Mucosa of descending colon (tissue), 3 donors: Measurements from ENCODE around the gene MYO18A. TPM values are rescaled to one million over a fixed set of nuclear protein-coding genes. Genes with fewer than 3 reads are reported as not detected.

ENCODE experiments used
- ATAC-seq: fragments of 200-7000 bp; cut with Tn5 transposase; one replicate; pipeline ENCODE4 v1.9.1; 2020; ENCODE audit warnings: mild to moderate bottlenecking, moderate library complexity
- DNase-seq, 3 donors: peaks; one replicate each; pipeline ENCODE4 v3.0.0-alpha.2; 2020
- H3K36me3 ChIP-seq: fragments of 200-600 bp; one replicate; pipeline ENCODE4 v1.8.0; 2021; ENCODE audit warnings: low read depth, mild to moderate bottlenecking
- H3K4me1 ChIP-seq: fragments of 200-600 bp; one replicate; pipeline ENCODE4 v1.8.0; 2021; ENCODE audit warnings: low read depth, mild to moderate bottlenecking
- H3K4me3 ChIP-seq: fragments of 200-600 bp; one replicate; pipeline ENCODE4 v1.8.0; 2021; ENCODE audit warnings: mild to moderate bottlenecking
- H3K9me3 ChIP-seq: fragments of 200-600 bp; one replicate; pipeline ENCODE4 v1.8.0; 2021; ENCODE audit warnings: mild to moderate bottlenecking
- CTCF ChIP-seq: fragments of 200-600 bp; IDR thresholded peaks from one replicate; pipeline ENCODE4 v1.8.0; 2022; ENCODE audit warnings: antibody characterized with exemption, mild to moderate bottlenecking
- intact Hi-C, 2 donors: fragments of 100-400 bp; cut with DNase I in 1 of 2; cut with micrococcal nuclease in 1 of 2; formaldehyde crosslinking; loops; one replicate each; pipeline versions ENCODE4 v1.11.0 to v1.11.1; 2022; cut with DNase I, micrococcal nuclease
- total RNA-seq, 3 donors: library from RNA; stranded (reverse); fragmentation: NEBNext Ultra II Directional in 2 of 3; extraction: Animal tissue kit (Norgen Biotek cat#: 25700) in 2 of 3; gene quantifications; one replicate each; pipeline versions ENCODE4 v1.2.1 to v1.2.4, GENCODE V29; 2021 to 2023
- donor health status: DM: no; HTN: no; CAD: no; lungs with moderate emphysema.
- donor health status: DM: no; HTN: no; CAD: no.
- donor health status: DM: no; HTN: yes; CAD: no.

The MYO18A gene
- total RNA-seq, 3 donors from 2014 or later: 84.9 to 111 (median 93.3) TPM

- no peaks in the 10 kb centered on the region for H3K9me3 ChIP-seq
- no peaks in the 10 kb centered on the region for H3K4me1 ChIP-seq
- no peaks in the 10 kb centered on the region for H3K36me3 ChIP-seq
- H3K4me3 ChIP-seq: no peak overlapping the region
- TF ChIP-seq CTCF: no peak
- ATAC-seq (peak; percentile 13), DNase-seq (no peak)
- intact Hi-C loops: no loop called here
Measured at GRCh38 chr17:29107084-29107483, 73.1 kb downstream of the MYO18A start.

GRCh38 chr17:29103341-29103740 lies 76.9 kb downstream of the MYO18A start:
- no peak for ATAC-seq
- H3K9me3 ChIP-seq: no peaks in the 10 kb centered on the region

GRCh38 chr17:29102741-29103181 lies 77.4 kb downstream of the MYO18A start:
- Histone ChIP-seq H3K4me3 (no peak overlapping the region), H3K4me1 (no peaks in the 10 kb centered on the region), H3K9me3 (no peaks in the 10 kb centered on the region), H3K36me3 (peaks cover 3% of the 10 kb centered on the region)
- TF ChIP-seq CTCF: no peak
- intact Hi-C loops: no loop called here
- DNase-seq (no peak), ATAC-seq (no peak)

More at GRCh38 chr17:29103341-29103740, 76.9 kb downstream of the MYO18A start:
- intact Hi-C loops: no loop called here
- Histone ChIP-seq H3K36me3 (peaks cover 3% of the 10 kb centered on the region), H3K4me1 (no peaks in the 10 kb centered on the region), H3K4me3 (no peak overlapping the region)
- no peak for DNase-seq
- no peak for TF ChIP-seq CTCF

GRCh38 chr17:29102046-29102445 lies 78.2 kb downstream of the MYO18A start:
- ATAC-seq (no peak), DNase-seq (no peak)
- H3K36me3 ChIP-seq: peaks cover 8% of the 10 kb centered on the region
- H3K4me1 ChIP-seq: no peaks in the 10 kb centered on the region
- no peak overlapping the region for H3K4me3 ChIP-seq
- TF ChIP-seq CTCF: no peak
- H3K9me3 ChIP-seq: no peaks in the 10 kb centered on the region
- intact Hi-C loops: no loop called here

GRCh38 chr17:29100296-29100695 lies 79.9 kb downstream of the MYO18A start:
- H3K4me1 ChIP-seq: no peaks in the 10 kb centered on the region
- intact Hi-C loops: no loop called here
- no peak for TF ChIP-seq CTCF
- no peak overlapping the region for H3K4me3 ChIP-seq
- H3K36me3 ChIP-seq: peaks cover 13% of the 10 kb centered on the region
- DNase-seq: no peak
- no peak for ATAC-seq
- no peaks in the 10 kb centered on the region for H3K9me3 ChIP-seq

GRCh38 chr17:29099527-29099926 lies 80.7 kb downstream of the MYO18A start:
- no peak for TF ChIP-seq CTCF
- Histone ChIP-seq H3K9me3 (no peaks in the 10 kb centered on the region), H3K4me3 (no peak overlapping the region), H3K4me1 (no peaks in the 10 kb centered on the region), H3K36me3 (peaks cover 13% of the 10 kb centered on the region)
- intact Hi-C loops: no loop called here
- ATAC-seq (no peak), DNase-seq (no peak)
